ENCODE measurements around the gene GPR160. TPM values are rescaled to one million over a fixed set of nuclear protein-coding genes. Genes with fewer than 3 reads are reported as not detected.
"Not testable (repeated sequence)": the region's sequence is repeated elsewhere in the genome, so short reads cannot be mapped to it uniquely, and the experiment has no call there.

Gene GPR160
- total RNA-seq, 1 donor from 2014 or later, result 0.54 TPM

DNA sequence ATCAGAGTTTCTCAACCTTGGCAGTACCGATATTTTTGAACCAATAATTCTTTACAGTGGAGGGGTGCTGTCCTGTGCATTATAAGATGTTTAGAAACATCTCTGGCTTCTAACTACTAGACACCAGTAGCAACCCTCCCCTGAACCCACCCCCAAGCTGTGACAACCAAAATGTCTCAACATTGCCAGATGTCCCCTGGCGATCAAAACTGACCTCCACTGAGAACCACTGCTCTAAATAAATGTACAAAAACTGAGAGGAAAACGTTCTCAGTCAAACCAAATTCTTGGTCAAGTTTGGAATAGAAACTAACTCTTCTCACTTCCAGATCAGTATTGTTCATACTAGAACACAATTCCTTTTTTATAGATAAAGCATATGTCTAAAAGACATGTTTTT, 58.5 kb downstream of the GPR160 start:
- DNase-seq (no peak), ATAC-seq (ENCODE audit: poor library complexity) (no peak)
- intact Hi-C loops (cut with DNase I), result no loop called here

DNA sequence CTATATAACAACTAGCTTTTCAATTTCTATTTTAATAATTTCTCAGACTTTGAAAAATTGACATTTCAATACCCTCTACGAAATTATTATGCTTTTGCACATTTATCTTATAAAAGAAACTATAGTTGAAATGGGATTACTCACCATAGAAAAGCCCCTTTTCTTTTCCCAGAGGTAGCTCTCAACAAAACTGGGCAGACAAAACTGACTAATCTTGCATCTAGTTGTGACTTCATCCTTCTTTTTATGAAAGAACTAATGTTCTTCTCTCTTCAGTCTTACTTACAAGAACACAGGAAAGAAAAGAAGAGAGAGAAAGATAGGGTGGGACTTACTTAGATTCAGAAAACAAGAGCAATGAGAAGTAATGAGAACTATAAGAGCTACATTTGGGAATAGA, 61.0 kb downstream of the GPR160 start:
- DNase-seq (no peak), ATAC-seq (ENCODE audit: poor library complexity) (no peak)
- intact Hi-C loops (cut with DNase I), result no loop called here

DNA sequence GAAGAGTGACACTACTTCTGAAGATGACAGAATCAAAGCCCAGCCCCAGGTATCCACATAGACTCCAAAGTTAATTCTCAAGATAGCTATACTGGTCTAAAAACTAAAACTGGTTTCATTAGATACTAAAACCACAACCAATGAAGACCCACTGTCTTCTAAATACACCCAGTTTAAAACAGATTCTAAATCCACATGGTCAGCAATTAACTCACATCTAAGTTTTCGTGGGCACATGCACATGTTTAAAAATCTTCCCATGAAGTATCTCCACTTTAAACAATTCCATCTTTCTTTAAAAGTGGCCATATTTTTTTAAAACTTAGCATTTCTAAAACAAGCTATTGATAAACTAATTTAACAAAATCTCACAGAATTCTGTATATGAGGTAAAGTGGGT, 63.1 kb downstream of the GPR160 start:
- ATAC-seq (ENCODE audit: poor library complexity) (no peak), DNase-seq (no peak)
- intact Hi-C loops (cut with DNase I), result no loop called here

DNA sequence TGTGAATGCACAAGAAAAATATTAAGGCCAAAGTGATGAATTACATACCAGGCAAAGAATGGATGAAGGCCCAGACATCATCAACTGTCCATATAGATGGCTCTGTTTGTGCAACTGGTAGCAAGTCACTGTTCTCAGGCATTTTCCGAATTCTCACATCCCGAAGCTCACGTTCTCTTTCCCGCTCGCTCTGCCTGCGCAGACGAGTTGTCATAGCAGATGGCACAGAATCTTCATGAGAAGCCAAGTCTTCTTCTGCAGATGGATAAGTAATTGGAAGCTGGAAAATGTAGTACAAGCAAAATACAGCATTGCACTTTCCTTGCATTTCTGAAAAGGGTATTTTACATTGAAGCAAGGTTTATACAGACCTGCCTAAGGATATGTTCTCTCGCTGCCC, 64.6 kb downstream of the GPR160 start:
- DNase-seq (no peak), ATAC-seq (ENCODE audit: poor library complexity) (no peak)
- intact Hi-C loops (cut with DNase I), result no loop called here

DNA sequence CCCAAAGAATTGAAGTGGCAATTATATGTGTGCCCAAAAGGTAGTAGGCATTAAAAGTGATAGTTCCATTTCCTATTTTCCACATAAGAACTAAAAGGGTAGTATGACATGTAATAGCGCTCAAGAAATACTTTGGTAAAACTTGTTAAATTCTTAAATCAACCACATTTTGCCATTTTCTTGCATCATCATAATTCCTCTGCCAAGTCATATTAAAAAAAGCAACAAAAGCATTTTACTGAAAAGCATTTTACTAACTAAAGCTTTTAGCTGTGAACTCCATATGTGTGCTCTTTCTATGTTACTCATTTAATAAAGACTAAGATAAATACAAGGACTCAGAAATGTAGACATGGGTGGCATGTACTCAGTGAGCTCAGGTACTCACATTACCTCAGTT, 70.1 kb downstream of the GPR160 start:
- intact Hi-C loops (cut with DNase I), result no loop called here
- DNase-seq (no peak), ATAC-seq (ENCODE audit: poor library complexity) (no peak)

DNA sequence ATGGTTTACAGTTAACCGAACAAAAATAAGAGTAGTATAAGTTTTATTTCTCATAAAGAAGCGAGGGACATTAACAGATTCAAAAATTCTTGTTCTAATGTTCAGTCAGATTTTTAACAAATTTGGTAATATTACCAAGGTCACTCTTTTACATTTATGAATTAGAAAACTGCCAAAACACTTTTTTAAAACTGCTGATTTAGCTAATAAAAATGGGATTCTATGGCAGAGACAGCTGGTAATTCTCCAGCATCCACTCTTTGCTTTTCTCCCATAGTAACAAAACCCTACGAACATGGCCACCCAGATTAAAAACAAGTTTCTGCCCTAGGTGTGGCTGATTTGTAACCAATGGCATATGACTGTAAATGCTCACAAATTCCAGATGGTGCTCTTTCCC, 71.2 kb downstream of the GPR160 start:
- intact Hi-C loops (cut with DNase I), result no loop called here
- ATAC-seq (ENCODE audit: poor library complexity), result no peak
- no peak for DNase-seq

DNA sequence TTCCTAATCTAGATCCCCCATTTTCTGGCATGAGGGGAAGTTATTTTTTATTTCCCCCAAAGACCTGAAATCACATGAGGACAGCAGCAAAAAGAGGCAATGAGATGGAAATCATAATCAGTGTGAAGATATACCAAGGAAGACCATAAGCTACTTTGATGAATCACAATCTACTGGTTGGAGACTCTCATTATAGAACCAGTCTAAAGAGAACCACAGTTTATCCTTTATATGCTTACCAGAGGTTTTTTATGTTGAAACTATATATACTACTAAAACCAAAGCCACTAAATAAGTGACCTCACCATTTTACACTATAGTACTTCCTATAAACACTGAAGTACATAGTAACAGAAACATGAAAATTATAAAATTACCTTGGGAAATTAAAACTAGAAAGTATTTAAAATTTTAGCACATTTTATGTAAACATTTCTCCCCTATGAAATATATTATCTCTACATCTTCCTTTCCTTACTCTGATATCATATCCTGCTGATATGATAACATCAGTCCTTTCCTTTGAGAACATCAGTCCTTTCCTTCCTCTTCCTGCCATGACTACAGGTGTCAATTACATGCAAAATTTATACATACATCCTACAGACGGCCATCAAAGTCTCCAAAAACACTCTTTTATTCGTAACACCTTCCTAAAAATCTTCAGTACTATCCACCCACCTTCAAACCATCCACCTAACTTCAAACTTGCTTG, 71.9 kb downstream of the GPR160 start:
- intact Hi-C loops (cut with DNase I), result no loop called here
- ATAC-seq (ENCODE audit: poor library complexity) (no peak), DNase-seq (no peak)

DNA sequence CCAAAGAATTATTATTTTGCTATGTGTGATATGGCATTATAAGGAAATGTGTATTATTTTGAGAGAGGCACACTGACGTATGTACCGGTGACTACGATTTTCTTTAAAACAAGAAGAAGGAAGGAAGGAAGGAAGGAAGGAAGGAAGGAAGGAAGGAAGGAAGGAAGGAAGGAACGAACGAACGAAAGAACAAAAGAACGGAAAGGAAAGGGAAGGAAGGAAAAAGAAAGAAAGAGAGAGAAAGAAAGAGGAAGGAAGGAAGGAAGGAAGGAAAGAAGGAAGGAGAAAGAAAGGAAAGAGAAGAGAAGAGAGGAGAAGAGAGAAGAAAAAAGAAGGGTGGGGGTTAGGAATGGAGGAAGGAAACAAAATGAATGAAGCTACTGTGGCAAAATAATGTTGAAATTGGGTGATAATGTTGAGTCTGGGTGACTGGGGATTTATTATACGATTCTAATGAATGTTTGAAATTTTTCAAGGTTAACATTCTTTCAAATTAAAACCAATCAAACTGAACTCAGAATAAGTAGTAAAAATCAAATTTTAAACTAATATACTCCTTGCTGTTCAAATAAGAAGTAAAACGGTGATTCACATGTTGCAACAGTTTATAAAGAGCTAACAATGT, 73.5 kb downstream of the GPR160 start:
- ATAC-seq (ENCODE audit: poor library complexity) (no peak), DNase-seq (no peak)
- intact Hi-C loops (cut with DNase I), result no loop called here

DNA sequence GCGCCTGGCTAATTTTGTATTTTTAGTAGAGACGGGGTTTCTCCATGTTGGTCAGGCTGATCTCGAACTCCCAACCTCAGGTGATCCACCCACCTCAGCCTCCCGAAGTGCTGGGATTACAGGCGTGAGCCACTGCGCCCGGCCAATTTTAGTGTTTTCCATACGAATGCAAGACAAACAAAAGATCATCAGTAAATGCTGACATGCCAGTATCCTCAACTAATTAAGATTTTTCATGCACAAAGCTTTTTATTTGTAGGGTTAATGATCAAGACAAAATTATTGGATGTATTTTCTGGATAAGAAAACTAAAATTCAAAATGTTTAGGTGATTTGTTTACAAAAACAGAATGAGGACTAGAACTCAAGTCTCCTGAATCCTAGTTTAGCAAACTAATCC, 76.4 kb downstream of the GPR160 start:
- ATAC-seq (ENCODE audit: poor library complexity); DNase-seq; intact Hi-C loops (cut with DNase I): not testable (repeated sequence)

DNA sequence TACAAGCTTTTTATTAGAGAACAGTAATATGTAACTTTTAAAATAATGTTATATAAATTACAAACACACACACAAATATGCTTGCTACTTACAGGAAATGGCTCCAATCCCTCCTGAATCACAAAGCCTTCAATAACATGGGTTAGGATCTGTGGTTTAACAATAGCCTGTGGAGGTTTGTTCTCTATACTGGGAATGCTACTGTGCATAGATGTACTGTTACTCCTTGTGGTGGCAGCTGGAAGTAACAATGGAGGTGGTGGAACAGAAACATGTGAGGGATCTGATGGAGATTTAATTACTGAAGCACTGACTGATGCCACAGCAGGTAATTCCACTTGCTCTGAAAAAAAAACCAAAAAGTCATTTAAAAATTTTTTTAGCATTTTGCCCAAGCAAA, 79.3 kb downstream of the GPR160 start:
- intact Hi-C loops (cut with DNase I), result no loop called here
- DNase-seq (no peak), ATAC-seq (ENCODE audit: poor library complexity) (no peak)

DNA sequence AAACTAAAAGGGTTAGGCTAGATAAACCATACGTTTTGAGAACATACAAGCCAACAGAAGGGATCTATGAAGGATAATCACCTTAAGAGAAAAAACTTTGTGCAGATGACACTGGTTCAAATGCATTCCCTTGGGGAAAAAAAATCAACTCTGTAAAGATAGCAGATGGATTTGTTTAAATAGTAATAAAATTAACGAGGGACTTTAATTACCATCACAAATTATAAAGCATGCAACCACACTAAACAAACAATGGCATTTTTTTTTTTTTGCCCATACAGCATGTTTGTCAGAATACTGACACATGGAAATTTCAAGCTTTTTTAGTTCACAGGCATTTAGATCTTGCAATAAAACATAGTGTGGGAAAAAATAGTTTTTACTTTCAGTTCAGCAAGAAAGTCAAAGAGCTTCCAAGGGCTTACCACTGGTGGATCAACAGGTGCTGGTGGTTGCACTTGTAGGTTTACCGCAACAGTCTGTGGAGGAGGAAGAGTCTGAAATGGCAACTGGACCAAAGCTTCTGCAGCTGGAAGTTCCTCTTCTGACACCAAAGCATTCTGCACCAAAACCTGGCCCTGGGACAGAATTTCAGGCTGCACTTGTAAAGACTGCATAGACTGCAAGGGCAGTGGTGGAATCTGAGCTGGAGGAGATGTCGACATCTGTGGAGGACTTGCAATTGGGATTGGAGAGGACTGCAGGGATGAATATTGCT, 90.6 kb downstream of the GPR160 start:
- ATAC-seq (ENCODE audit: poor library complexity), result no peak
- no peak for DNase-seq
- intact Hi-C loops (cut with DNase I), result no loop called here

DNA sequence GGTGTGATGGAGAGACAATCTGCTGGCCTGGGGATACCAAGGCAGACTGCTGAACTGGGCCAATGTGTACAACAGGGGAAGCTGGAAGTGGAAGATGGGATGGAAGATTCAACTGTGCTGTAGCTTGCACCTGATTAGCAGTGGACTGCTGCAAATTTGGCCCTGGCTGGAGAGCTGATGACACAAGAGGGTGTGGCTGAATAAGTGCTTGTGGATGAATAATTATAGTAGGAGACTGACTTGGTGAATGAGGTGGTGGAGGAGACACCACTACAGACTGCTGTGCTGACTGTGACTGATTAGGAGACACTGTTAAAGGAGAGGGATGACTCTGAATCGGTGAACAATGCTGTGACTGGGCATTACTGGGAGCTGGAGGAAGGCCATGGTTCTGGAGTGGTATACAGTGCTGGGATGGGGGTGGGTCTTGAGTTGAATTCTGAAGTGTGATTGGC, 91.2 kb downstream of the GPR160 start:
- intact Hi-C loops (cut with DNase I), result no loop called here
- DNase-seq (no peak), ATAC-seq (ENCODE audit: poor library complexity) (no peak)

DNA sequence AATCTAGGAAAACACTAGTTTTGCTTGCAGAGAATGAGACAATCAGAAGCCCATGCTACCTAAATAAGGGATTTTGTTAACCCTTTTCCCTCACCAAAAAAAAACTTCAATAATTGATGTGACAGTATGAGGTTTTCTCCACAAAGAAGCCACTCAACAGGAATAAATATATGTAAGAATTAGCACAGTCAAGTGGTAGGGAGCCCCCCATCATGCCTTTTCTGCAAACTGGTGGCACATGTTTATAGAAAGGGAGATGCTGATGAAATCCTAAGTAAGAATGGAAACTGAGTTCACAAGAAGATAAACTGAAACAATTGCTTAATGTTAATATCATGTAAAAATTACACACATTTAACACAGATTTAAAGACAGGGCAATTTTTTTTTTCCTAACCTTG, 92.7 kb downstream of the GPR160 start:
- DNase-seq (no peak), ATAC-seq (ENCODE audit: poor library complexity) (no peak)
- intact Hi-C loops (cut with DNase I), result no loop called here

DNA sequence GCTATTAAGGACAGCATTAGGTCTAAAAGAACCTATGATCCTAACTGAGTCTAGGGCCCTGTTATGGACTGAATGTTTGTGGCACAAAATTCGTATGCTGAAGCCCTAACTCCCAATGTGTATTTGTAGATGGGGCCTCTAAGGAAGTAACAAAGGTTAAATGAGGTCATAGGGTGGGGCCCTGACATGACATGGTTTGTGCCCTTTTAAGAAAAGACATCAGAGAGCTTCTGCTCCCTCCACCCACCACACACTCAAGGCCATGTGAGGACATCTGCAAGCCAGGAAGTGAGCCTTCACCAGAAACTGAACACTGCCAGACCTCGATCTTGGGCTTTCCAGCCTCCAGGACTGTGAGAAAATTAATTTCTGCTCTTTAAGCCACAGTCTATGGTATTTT, 94.5 kb downstream of the GPR160 start:
- DNase-seq (no peak), ATAC-seq (ENCODE audit: poor library complexity) (no peak)
- intact Hi-C loops (cut with DNase I), result no loop called here

Other genes starting within 250 kb of the GPR160 start
- not detected for gene LRRIQ4, start 225.1 kb upstream of the GPR160 start, total RNA-seq
- 2.0 TPM for gene LRRC34, start 225.1 kb upstream of the GPR160 start, total RNA-seq
- not detected for gene LRRC31, start 168.1 kb upstream of the GPR160 start, total RNA-seq
- not detected for gene SAMD7, start 126.4 kb upstream of the GPR160 start, total RNA-seq
- gene SEC62, start 71.2 kb upstream of the GPR160 start, total RNA-seq, result 85.4 TPM
- 40.3 TPM for gene PHC3, start 143.7 kb downstream of the GPR160 start, total RNA-seq
- gene PRKCI, start 184.4 kb downstream of the GPR160 start, total RNA-seq, result 15.9 TPM

Measured in Right ventricle myocardium superior (tissue), 1 donor.